WTC11 (cell line): ENCODE data around the gene KIF11. TPM values are rescaled to one million over a fixed set of nuclear protein-coding genes. Genes with fewer than 3 reads are reported as not detected.

Experiments used
- CREB1 ChIP-seq: sonication (generic); formaldehyde crosslinking; IDR thresholded peaks from 2 replicates; pipeline ENCODE4 v1.8.0; 2023; ENCODE audit warnings: mild to moderate bottlenecking, missing genetic modification reagents
- CTCF ChIP-seq: fragments of 200-600 bp; IDR thresholded peaks from 2 replicates; pipeline ENCODE4 v1.8.0; 2022; ENCODE audit warnings: antibody characterized with exemption
- ESRRA ChIP-seq: sonication (generic); formaldehyde crosslinking; IDR thresholded peaks from 2 replicates; pipeline ENCODE4 v1.8.1; 2022; ENCODE audit warnings: mild to moderate bottlenecking, missing genetic modification reagents, borderline replicate concordance
- GTF2I ChIP-seq: fragments of 250-450 bp; sonication (Bioruptor Pico); conservative IDR thresholded peaks from 2 replicates; pipeline ENCODE4 v1.4.0; 2021; ENCODE audit warnings: mild to moderate bottlenecking
- IRF1 ChIP-seq: sonication (generic); formaldehyde crosslinking; IDR thresholded peaks from 2 replicates; pipeline ENCODE4 v1.8.0; 2023; ENCODE audit warnings: missing genetic modification reagents
- IRF2 ChIP-seq: sonication (generic); formaldehyde crosslinking; IDR thresholded peaks from 2 replicates; pipeline ENCODE4 v1.8.0; 2022; ENCODE audit warnings: low read depth, missing genetic modification reagents, borderline replicate concordance
- MYBL2 ChIP-seq: sonication (generic); formaldehyde crosslinking; IDR thresholded peaks from 2 replicates; pipeline ENCODE4 v1.8.1; 2023; ENCODE audit warnings: mild to moderate bottlenecking, moderate library complexity, missing genetic modification reagents
- PRRX2 ChIP-seq: fragments of 250-450 bp; sonication (Bioruptor Pico); IDR thresholded peaks from 2 replicates; pipeline ENCODE4 v1.8.0; 2021; ENCODE audit warnings: mild to moderate bottlenecking
- RORB ChIP-seq: fragments of 250-450 bp; sonication (Bioruptor Pico); IDR thresholded peaks from 2 replicates; pipeline ENCODE4 v1.9.0; 2021; ENCODE audit warnings: mild to moderate bottlenecking
- SMAD3 ChIP-seq: sonication (generic); formaldehyde crosslinking; IDR thresholded peaks from 2 replicates; pipeline ENCODE4 v1.8.0; 2022; ENCODE audit warnings: missing genetic modification reagents, mild to moderate bottlenecking, borderline replicate concordance
- SOX15 ChIP-seq: fragments of 250-450 bp; sonication (Bioruptor Pico); IDR thresholded peaks from 2 replicates; pipeline ENCODE4 v1.9.0; 2021; ENCODE audit warnings: mild to moderate bottlenecking
- TEAD1 ChIP-seq: sonication (generic); formaldehyde crosslinking; IDR thresholded peaks from 2 replicates; pipeline ENCODE4 v1.8.0; 2022; ENCODE audit warnings: mild to moderate bottlenecking, missing genetic modification reagents
- TEAD4 ChIP-seq: sonication (generic); formaldehyde crosslinking; IDR thresholded peaks from 2 replicates; pipeline ENCODE4 v1.8.0; 2022; ENCODE audit warnings: mild to moderate bottlenecking, missing genetic modification reagents
- USF2 ChIP-seq: sonication (generic); formaldehyde crosslinking; IDR thresholded peaks from 2 replicates; pipeline ENCODE4 v1.8.1; 2023; ENCODE audit warnings: mild to moderate bottlenecking, missing genetic modification reagents, moderate library complexity
- ZNF232 ChIP-seq: sonication (generic); formaldehyde crosslinking; IDR thresholded peaks from 2 replicates; pipeline ENCODE4 v1.8.0; 2022; ENCODE audit warnings: mild to moderate bottlenecking, missing genetic modification reagents
- ZNF263 ChIP-seq: sonication (generic); formaldehyde crosslinking; IDR thresholded peaks from 2 replicates; pipeline ENCODE4 v1.8.1; 2022; ENCODE audit warnings: low read depth, mild to moderate bottlenecking, moderate library complexity, missing genetic modification reagents
- ZNF512 ChIP-seq: sonication (generic); formaldehyde crosslinking; IDR thresholded peaks from 2 replicates; pipeline ENCODE4 v1.8.1; 2022; ENCODE audit warnings: missing genetic modification reagents, borderline replicate concordance
- ZNF532 ChIP-seq: fragments of 250-450 bp; sonication (Bioruptor Pico); IDR thresholded peaks from 2 replicates; pipeline ENCODE4 v1.9.0; 2021; ENCODE audit warnings: mild to moderate bottlenecking, borderline replicate concordance
- ZNF671 ChIP-seq: fragments of 250-450 bp; sonication (Bioruptor Pico); IDR thresholded peaks from 2 replicates; pipeline ENCODE4 v1.8.0; 2021; ENCODE audit warnings: mild to moderate bottlenecking
- total RNA-seq: library from RNA; stranded (reverse); gene quantifications from 3 replicates; pipeline ENCODE4 v1.2.3, GENCODE V29; 2021
- TF ChIP-seq, protein P1 (sequence below): sonication (generic); formaldehyde crosslinking; IDR thresholded peaks from 2 replicates; pipeline ENCODE4 v1.8.0; 2022; ENCODE audit warnings: mild to moderate bottlenecking, missing genetic modification reagents
- TF ChIP-seq, protein P2 (sequence below): fragments of 250-450 bp; sonication (Bioruptor Pico); IDR thresholded peaks from 2 replicates; pipeline ENCODE4 v1.9.0; 2021; ENCODE audit warnings: mild to moderate bottlenecking
- TF ChIP-seq, protein P3 (sequence below): sonication (generic); formaldehyde crosslinking; conservative IDR thresholded peaks from 2 replicates; pipeline ENCODE4 v1.8.1; 2022; ENCODE audit warnings: mild to moderate bottlenecking, missing genetic modification reagents
- TF ChIP-seq, protein P4 (sequence below): sonication (generic); formaldehyde crosslinking; IDR thresholded peaks from 2 replicates; pipeline ENCODE4 v1.8.1; 2023; ENCODE audit warnings: mild to moderate bottlenecking, missing genetic modification reagents

Gene KIF11
- total RNA-seq, 1 experiment from 2014 or later = 55.7 TPM

GRCh38 chr10:92573798-92574547, 19.0 kb upstream of the KIF11 start, which contains the start of gene IDE (continued):
- no peak for TF ChIP-seq ZNF532 (CRISPR knock-in tag)
- TF ChIP-seq ZNF671 (CRISPR knock-in tag) = no peak
- peak; percentile 72 for TF ChIP-seq ZNF232 (CRISPR knock-in tag)
- no peak for TF ChIP-seq IRF2 (CRISPR knock-in tag)
- TF ChIP-seq, protein P1, sequence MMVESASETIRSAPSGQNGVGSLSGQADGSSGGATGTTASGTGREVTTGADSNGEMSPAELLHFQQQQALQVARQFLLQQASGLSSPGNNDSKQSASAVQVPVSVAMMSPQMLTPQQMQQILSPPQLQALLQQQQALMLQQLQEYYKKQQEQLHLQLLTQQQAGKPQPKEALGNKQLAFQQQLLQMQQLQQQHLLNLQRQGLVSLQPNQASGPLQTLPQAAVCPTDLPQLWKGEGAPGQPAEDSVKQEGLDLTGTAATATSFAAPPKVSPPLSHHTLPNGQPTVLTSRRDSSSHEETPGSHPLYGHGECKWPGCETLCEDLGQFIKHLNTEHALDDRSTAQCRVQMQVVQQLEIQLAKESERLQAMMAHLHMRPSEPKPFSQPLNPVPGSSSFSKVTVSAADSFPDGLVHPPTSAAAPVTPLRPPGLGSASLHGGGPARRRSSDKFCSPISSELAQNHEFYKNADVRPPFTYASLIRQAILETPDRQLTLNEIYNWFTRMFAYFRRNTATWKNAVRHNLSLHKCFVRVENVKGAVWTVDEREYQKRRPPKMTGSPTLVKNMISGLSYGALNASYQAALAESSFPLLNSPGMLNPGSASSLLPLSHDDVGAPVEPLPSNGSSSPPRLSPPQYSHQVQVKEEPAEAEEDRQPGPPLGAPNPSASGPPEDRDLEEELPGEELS (CRISPR knock-in tag) = peak; percentile 71; the same call in 1 of the 2 replicates
- no peak for TF ChIP-seq RORB (CRISPR knock-in tag)
- TF ChIP-seq CTCF = no peak
- TF ChIP-seq ZNF512 (CRISPR knock-in tag) = no peak
- peak; percentile 71; the same call in 1 of the 2 replicates for TF ChIP-seq SMAD3 (CRISPR knock-in tag)
- no peak for TF ChIP-seq GTF2I
- TF ChIP-seq, protein P2, sequence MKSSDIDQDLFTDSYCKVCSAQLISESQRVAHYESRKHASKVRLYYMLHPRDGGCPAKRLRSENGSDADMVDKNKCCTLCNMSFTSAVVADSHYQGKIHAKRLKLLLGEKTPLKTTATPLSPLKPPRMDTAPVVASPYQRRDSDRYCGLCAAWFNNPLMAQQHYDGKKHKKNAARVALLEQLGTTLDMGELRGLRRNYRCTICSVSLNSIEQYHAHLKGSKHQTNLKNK (CRISPR knock-in tag) = no peak
- TF ChIP-seq ESRRA (CRISPR knock-in tag) = peak; percentile 59; the same call in 1 of the 2 replicates
- TF ChIP-seq MYBL2 = peak; percentile 72; the same call in 1 of the 2 replicates
- TF ChIP-seq PRRX2 (CRISPR knock-in tag) = no peak
- no peak for TF ChIP-seq TEAD4
- TF ChIP-seq, protein P3, sequence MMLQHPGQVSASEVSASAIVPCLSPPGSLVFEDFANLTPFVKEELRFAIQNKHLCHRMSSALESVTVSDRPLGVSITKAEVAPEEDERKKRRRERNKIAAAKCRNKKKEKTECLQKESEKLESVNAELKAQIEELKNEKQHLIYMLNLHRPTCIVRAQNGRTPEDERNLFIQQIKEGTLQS (CRISPR knock-in tag) = no peak
- no peak for TF ChIP-seq CREB1
- peak; percentile 43; the same call in 1 of the 2 replicates for TF ChIP-seq TEAD1 (CRISPR knock-in tag)
- TF ChIP-seq USF2 (CRISPR knock-in tag) = 0 out of 2 replicates have a peak, but pooled peaks have one; percentile 3
- TF ChIP-seq, protein P4, sequence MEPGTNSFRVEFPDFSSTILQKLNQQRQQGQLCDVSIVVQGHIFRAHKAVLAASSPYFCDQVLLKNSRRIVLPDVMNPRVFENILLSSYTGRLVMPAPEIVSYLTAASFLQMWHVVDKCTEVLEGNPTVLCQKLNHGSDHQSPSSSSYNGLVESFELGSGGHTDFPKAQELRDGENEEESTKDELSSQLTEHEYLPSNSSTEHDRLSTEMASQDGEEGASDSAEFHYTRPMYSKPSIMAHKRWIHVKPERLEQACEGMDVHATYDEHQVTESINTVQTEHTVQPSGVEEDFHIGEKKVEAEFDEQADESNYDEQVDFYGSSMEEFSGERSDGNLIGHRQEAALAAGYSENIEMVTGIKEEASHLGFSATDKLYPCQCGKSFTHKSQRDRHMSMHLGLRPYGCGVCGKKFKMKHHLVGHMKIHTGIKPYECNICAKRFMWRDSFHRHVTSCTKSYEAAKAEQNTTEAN (CRISPR knock-in tag) = no peak
- no peak for TF ChIP-seq IRF1 (CRISPR knock-in tag)
- no peak for TF ChIP-seq SOX15 (CRISPR knock-in tag)
- TF ChIP-seq ZNF263 (CRISPR knock-in tag) = no peak
